HG03521 (cell line): Measurements from ENCODE around the gene SEL1L.
"Not testable (repeated sequence)": the region's sequence is repeated elsewhere in the genome, so short reads cannot be mapped to it uniquely, and the experiment has no call there.

Experiments
- ATAC-seq: cut with Tn5 transposase; IDR thresholded peaks from one replicate; pipeline ENCODE4 v1.9.1; 2021; ENCODE audit warnings: mild to moderate bottlenecking, moderate library complexity; ENCODE audit not compliant: unreplicated experiment

Gene SEL1L

DNA sequence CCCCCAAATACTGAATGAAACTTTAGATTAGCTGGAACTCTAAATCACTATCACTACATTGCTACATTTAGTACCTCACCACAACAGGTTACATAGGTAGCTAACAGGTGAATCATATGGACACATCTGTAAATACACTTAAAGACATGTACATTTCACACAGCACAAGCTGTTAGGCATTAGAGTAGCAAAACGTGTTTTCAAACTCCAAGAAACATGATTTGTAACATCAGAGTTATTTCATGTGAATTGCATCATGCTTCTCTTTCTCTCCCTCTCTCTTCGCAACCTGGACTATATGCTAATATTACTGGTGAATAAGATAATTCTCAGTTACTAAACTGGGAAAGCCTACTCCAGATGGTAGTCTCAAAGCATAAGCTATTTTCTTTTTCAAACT, 4.3 kb downstream of the SEL1L start:
- ATAC-seq = no peak

GRCh38 chr14:81525129-81525528, 8.5 kb downstream of the SEL1L start:
- no peak for ATAC-seq

- ATAC-seq = no peak
Observed at GRCh38 chr14:81523616-81524015, 10.0 kb downstream of the SEL1L start.

DNA sequence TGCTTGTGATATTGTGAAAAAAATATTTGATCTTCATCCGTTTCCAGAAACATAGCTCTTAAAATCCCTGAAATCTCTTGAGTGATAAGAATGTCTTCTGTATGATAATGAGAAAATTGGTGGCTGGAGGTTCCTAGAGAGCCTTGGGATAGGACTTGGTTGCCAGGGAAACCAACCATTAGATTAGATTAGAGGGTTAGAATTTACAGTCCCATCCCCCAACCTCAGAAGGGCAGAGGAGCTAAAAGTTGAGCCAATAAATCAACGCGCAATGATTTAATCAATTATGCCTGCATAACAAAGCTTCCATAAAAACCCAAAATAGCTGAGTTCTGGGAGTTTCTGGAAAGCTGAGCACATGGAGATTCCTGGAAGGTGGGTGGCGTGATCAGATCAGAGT, 10.6 kb downstream of the SEL1L start:
- no peak for ATAC-seq

- ATAC-seq = no peak
Observed at GRCh38 chr14:81521356-81521755, 12.3 kb downstream of the SEL1L start.

- no peak for ATAC-seq
Observed at GRCh38 chr14:81519200-81520011, 14.2 kb downstream of the SEL1L start.

GRCh38 chr14:81517798-81518398, 15.8 kb downstream of the SEL1L start:
- no peak for ATAC-seq

DNA sequence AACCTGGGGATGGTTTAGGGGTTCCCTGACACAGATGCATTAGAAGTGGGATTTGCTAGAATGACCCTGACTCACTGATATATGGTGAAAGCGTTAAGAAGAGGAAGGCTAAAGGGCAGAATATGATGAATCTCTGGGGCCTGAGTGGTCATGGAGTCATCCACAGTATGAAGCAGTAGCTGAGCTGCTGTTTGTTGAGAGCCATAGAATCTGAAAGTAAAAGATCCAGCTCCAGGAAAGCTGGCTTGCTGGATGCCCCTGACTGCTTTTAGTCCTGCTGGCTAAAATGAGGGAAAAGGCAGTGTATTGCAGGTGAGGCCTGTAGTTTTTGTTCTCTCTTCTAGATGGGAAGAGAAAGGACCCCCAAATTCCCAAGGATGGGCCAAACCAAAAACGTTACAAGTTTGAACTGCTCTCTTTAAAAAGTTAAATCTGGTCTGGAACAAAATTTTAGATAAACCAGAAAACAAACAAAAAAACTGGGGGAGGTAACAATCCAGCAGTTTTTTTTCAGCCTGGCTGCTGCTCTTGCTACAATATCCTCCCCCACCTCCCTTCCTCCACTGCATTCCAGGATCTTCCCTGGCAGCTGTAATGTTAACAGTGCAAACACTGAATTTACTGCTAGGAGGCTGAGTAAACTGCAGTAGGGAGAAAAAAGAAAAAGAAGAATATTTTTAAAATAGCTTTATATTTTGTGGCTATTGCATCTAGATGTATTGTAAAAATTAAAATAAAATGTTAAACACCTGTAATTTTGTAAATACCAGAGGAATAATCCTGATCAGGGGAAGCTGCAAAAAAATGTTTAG, 16.5 kb downstream of the SEL1L start:
- ATAC-seq = no peak

DNA sequence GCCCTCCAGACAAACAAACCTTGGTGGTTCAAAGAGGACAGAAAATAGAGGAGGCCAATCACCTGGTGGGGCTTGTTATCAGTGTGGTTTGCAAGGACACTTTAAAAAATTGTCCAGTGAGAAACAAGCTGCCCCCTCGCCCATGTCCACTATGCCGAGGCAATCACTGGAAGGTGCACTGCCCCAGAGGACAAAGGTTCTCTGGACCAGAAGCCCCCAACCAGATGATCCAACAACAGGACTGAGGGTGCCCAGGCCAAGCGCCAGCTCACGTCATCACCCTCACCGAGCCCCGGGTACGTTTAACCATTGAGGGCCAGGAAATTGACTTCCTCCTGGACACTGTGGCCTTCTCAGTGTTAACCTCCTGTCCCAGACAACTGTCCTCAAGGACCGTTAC, 17.7 kb downstream of the SEL1L start:
- not testable (repeated sequence) for ATAC-seq

GRCh38 chr14:81512826-81513225, 20.8 kb downstream of the SEL1L start:
- not testable (repeated sequence) for ATAC-seq

DNA sequence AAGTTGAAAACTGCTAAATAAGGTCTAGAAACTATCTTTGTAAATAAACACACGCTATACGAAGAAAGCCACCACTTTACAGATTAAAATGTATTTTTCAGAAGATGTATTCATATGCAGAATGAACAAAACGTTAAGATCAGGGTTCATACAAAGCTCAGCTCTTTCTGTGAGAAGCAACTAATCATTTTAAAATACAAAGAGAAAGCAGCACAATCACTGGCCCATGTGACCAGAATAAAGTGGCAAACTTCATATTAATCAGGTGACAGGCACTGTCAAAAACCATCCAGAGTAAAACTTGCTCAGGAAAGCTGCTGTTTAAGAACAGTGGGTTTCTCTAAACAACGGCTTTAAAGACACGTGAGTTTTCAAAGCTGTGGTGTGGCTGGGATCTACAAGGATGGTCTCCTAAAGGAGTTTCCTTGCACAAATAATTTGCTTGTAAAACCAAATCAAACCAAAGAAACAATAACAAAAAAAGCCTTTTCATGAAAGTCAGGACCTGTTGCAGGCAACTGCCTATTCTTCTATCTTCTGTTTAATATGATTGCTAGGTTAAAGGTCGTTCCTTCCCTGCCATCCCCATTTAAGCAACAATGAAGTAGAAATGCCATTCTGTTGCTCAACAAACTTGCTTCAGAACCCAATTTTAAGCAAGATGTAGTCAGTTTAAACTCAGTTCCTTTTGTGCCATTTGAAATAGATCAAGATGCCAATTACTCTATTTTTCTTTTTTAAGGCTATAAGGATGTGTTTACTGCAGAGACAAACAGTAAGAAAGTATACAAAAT, 22.3 kb downstream of the SEL1L start:
- no peak for ATAC-seq

- ATAC-seq = no peak
Observed at GRCh38 chr14:81509838-81510452, 23.7 kb downstream of the SEL1L start.

GRCh38 chr14:81509321-81509720, 24.3 kb downstream of the SEL1L start:
- ATAC-seq = no peak

- no peak for ATAC-seq
Observed at GRCh38 chr14:81506487-81506886, 27.2 kb downstream of the SEL1L start.

DNA sequence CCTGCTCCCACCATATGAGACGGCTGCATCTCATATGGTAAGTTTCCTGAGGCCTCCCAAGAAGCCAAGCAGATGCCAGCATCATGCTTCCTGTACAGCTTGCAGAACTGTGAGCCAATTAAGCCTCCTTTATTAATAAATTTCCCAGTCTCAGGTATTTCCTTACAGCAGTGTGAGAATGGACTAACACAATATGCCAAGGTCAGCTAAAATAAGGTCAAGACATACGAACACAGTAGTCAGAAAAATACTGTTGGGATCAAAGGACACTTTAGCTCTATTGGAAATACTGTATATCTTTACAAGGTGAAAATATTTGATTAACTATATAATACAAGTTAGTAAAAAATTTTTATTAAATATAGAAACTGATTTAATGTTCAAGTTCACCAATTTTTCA, 28.8 kb downstream of the SEL1L start:
- no peak for ATAC-seq

DNA sequence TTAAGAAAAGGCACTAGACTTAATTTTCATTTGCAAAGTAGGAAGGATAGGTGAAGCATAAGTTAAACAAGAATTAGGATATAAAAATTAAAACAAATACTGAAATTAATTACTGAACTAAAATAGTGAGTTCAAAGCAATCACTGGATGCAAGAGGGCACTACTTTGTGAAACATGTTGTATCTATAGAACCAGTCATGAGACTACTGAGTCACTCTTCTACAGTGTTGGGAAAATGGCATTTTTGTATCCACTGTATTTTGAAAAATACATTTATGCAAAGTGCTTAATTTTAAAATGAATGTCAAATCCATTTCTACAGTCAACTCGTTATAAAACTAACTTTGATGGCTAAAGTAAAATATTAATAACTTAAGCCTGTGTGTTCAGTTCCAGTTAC, 47.9 kb downstream of the SEL1L start:
- no peak for ATAC-seq

DNA sequence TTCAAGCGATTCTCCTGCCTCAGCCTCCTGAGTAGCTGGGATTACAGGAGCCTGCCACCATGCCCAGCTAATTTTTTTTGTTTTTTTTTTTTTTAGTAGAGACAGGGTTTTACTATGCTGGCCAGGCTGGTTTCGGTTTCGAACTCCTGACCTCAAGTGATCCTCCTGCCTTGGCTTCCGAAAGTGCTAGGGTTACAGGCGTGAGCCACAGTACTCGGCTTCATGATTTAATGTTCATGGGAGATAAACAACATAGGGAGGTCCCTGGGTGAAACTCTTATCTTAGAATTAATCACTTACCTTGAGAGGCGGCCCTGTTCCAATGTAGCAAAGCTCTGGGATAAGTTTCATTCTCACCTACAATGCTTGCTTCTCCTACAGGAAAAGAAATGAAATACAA, 48.3 kb downstream of the SEL1L start:
- peak; percentile 98 for ATAC-seq

DNA sequence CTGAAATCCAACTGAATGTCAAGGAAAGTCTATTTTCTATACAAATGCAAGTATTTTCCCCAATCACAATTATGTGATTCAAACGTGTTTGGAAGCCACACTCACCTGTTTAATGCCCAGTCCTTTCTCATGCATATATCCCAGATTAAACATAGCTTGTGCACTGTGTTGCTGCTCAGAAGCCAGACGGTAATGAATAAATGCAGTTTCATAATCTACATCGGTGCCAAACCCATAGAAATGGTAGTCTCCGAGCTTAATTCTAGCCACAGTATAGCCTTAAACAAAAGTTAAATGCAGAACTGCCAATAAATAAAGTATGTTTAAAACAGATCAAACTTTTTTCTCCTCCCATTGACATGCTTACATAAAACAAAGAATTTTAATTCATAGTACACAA, 49.5 kb downstream of the SEL1L start:
- ATAC-seq = no peak

DNA sequence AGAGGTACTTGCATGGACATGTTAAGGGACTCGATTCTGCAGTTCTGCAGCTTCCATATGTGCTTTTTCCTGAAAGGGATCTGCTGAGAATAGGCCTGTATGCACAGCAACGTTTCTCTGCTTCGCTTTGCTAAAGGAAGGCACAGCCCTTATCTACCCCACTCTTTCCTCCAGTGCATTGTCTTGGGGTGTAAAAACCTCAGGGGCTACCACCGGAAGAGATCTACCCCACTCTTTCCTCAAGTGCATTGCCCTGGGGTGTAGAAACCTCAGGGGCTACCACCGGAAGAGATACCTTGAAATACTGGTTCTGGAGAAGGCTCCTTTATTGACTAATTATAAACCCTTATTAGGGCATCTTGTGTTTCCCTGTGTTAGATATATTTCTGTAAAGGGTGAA, 52.9 kb downstream of the SEL1L start:
- no peak for ATAC-seq

- ATAC-seq = no peak
Observed at GRCh38 chr14:81478446-81478845, 55.2 kb downstream of the SEL1L start.

GRCh38 chr14:81476816-81477215, 56.8 kb downstream of the SEL1L start:
- no peak for ATAC-seq
